Stimulated activated CD4-positive, alpha-beta T cell treated with anti-CD3 and anti-CD28 coated beads, Interleukin-12 subunit alpha, Interleukin-12 subunit beta, amount 100 ng/mL, for 4 hours (primary cell): ENCODE results near the gene SHB.
A peak's percentile ranks its signal among the peaks of the same experiment; 100 is the strongest.
"Not testable (repeated sequence)": the region's sequence is repeated elsewhere in the genome, so short reads cannot be mapped to it uniquely, and the experiment has no call there.

ENCODE experiments used
- DNase-seq: peaks from one replicate; pipeline ENCODE4 v3.0.0-alpha.2; 2020

The SHB gene

DNA sequence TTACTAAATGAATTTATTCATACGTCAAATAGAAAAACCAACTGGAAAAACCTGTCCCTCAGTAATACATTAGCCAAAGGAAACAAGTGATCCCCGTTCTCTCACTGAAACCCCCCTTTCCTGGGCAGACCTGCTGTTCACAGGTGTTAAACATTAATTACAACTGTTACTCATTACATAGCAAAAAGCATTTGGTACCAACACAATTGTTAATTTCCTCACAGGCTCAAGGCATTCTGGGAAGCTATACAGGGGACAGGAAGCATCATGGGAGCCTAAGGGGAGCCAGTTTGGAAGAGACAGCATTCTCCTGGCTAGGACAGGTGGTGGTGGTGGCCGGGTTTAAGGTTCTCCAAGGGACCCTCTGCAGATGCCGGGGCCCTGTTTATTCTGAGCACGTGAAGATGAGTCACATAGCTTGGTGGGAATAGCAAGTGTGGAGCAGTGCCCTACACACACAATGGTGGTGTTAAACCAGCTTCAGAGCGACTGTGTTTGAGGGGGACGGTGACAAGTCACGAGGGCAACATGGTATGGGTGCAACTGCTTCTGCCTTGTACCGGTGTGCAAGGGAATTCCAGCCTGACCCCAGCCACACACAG, 102.5 kb downstream of the SHB start:
- DNase-seq: no peak

- DNase-seq: not testable (repeated sequence)
These were observed 103.2 kb downstream of the SHB start for GRCh38 chr9:37965676-37966345.

GRCh38 chr9:37965116-37965515, 103.9 kb downstream of the SHB start:
- no peak for DNase-seq

DNA sequence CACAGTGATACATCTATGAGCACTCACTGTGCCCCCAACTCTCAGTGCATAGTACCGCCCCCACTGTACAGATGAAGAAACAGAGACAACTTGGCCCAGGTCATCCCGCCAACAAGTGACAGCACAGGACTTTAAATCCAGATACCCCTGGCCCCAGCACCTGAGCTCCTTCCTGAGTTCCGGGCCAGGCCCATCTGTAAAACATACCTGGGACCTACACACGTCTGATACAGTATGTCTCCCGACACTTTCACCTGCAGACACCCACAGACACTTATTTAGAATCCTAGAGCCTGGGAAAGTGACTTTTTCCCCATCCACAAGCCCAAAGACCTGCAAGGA, 104.3 kb downstream of the SHB start:
- DNase-seq: no peak

GRCh38 chr9:37963936-37964739, 104.9 kb downstream of the SHB start:
- DNase-seq: no peak

DNA sequence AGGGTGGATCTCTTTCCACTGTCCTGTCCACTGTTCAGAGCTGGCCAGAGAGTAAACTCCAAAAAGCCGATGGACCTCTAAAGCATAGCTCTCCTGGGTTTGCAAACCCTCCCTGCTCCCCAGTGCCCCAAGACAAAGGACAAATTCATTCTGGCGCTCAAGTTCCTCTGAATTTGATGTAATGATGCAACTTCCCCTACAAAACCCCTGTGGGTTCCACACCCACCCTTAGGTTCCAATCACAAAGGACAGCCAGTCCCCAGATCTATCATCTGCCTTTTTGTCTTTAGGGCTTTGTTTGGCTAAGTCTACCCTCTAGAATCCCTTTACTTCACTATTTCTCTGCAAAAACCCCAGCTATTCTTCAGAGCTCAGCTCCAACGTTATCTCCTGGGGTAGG, 107.7 kb downstream of the SHB start:
- DNase-seq: no peak

DNA sequence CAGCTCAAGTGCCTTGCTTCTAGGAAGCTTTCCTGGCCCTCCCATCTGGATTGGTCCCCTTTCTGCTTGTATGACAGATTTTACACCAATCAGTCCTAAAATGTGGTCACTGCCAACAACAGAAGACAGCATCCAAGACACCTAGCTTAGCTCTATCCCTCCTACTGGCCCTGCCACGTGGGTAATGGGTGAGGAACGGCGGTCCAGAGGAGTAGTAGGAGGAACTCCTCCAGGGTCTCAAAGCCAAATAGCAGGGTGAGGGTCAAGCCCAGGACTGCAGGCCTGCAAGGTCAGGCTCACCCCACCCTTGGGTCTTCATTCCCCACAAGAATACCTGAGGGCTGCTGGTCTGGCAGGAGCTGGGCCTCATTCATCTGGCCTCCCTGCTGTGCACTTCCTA, 108.4 kb downstream of the SHB start:
- DNase-seq: no peak

- no peak for DNase-seq
These were observed 109.1 kb downstream of the SHB start for GRCh38 chr9:37959976-37960375.

GRCh38 chr9:37958154-37958553, 110.9 kb downstream of the SHB start:
- DNase-seq: no peak

GRCh38 chr9:37957664-37957953, 111.4 kb downstream of the SHB start:
- DNase-seq: no peak

DNA sequence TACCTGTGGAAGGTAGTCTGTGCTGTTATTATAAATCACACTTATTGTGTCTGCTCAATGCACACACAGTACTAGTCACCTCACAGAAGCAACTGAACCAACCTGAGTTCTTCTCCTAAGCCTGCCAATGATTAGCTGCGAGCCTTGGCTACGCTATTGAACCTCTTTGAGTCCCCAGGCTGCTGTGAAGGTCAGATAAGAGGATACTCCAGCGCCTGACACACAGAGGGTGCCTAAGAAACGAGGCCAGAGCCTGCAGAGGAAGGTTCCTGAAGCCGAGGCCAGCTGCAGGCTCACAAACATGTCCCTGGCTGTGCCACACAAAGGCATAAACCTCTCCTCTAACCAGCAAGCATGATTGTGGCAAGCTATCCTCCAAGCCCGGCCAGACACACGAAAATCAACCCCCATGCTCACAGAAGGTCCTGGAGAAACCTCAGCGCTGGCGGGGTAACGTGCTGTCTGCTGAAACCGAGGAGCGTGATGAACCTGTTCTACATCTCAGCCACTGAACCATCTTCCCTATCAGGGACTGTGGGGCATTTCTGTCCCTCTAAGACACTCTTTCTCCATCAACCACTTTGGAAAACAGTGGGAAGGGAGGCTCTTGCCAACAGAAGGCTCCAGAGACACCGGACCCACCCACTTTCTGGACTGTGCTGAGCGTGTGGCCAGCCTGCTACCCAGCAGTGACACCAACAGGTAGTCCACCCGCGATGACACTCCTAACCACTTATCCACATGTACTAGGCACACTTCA, 111.9 kb downstream of the SHB start:
- DNase-seq: no peak

DNA sequence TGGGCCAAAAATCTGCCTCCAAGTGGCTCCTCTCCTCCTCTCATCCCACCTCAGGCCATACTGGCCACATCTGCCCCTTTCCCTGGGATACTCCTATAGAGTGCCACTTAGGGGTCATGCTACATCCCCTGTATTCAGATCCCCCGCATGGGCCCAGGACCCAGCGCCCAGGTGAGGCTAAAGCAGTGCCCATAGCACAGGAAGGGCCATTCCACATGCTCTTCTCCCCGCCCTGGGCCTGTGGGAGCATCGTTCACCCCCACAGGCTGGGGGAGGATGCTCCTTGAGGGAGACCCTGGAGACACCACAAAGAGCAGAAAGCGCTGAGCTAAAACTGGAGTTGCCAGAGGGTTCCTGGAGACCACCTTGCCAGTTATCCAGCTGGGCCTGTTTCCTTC, 112.6 kb downstream of the SHB start:
- no peak for DNase-seq

DNA sequence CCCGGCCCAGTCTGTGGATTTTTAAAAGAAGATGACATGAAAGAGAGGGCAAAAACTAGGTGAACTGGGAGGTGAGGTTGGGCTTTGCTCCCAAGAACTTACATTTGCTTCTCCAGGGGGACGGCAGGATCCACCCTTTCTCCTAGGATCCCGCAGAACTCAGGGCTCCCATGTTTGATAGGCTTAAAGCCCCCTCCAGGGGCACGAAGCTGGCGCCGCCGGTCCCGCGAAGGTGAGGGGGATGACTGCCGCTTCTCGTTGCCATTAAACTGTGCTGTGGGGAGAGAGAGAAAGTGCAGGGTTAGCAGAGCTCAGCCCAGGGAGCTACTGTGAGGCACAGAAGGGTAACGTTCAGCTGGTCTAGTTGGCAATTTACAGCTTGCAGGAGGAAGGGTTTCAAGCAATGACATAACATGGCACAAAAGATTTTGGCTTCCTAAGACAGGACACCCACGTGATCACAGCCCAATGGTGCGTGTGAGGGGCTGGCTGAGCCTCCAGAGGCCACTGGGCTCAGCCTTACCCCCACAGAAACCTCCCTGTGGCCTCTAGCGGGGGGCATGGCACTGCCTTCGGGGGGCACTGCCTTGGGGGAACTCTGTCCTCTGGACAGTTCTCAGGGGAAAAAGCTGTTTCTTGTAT, 113.1 kb downstream of the SHB start:
- DNase-seq: no peak

GRCh38 chr9:37954581-37954981, 114.4 kb downstream of the SHB start:
- DNase-seq: no peak

- peak; percentile 4 for DNase-seq
These were observed 115.1 kb downstream of the SHB start for GRCh38 chr9:37953775-37954437.

GRCh38 chr9:37953206-37953774, 115.7 kb downstream of the SHB start:
- DNase-seq: no peak

GRCh38 chr9:37952731-37953130, 116.3 kb downstream of the SHB start:
- DNase-seq: no peak

DNA sequence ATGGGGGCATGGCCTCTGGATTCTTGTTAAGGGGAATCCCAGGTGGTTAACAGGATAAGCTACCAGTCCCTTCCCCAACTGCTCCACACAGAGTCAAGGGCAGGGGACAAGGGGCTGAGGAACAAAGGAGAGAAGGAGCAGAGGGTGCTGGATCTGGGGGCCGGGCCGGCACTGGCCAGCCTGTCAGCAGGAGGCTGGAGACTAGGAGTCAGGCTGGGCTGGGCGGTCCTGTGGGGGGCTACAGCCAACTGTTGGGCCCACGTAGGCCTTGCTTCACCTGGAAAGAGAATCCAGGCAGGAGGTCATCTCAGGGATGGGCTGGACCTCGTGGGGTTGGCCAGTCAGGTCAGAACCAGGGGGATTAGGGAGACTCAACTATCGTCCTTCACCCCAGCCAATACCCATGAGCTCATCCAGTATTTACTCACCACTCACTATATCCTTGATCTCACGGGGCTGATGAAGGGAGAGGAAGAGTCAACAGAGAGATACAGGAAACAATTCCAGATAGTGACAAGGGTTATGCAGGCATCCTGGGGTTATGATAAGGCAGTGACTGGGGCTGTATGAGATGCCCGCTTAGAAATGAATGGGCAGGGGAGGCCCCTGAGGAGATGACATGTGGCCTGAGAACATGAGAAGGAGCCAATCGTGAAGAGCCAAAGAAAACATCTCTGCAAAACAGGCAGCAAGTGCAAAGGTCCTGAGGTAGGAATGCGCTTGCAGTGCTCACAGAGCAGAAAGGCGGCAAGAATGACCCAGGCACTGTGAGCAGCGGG, 117.2 kb downstream of the SHB start:
- no peak for DNase-seq

DNA sequence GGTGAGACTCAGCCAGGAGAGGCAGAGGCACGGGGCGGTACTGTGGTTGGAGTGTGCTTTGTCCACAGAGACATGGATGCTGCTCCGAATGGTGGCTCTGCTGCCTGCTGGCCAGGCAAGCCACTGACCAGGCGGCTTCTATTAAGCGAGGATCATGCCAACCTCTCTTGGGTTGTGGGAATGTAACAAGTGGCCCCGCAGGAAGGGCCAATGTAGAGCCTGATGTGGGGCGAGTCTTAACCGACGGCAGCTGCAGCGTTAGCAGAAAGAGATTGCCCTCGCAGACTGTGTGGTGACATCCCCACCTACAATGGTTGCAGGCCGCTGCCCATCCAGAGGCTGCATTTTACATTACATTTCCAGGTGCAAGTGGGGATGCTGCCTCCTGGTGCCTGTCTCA, 118.5 kb downstream of the SHB start:
- DNase-seq: no peak

DNA sequence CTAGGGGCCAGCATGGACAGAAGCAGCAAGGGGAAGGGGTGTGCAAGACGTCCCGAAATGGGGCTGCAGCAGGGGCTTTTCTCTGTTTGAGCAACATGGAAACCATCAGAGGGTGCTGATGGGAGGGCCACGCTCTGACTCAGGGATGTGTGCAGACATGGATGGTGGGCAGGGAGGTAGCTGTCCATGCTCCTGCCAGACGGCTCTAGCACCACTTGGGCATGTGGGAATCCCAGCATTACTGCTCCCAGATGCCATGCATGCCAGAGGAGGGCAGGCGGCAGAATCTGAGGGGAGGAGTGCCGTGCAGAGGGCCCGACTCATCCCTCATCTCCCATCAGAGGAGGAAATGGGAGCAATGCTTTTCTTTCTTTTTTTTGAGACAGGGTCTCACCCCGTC, 119.5 kb downstream of the SHB start:
- DNase-seq: no peak

DNA sequence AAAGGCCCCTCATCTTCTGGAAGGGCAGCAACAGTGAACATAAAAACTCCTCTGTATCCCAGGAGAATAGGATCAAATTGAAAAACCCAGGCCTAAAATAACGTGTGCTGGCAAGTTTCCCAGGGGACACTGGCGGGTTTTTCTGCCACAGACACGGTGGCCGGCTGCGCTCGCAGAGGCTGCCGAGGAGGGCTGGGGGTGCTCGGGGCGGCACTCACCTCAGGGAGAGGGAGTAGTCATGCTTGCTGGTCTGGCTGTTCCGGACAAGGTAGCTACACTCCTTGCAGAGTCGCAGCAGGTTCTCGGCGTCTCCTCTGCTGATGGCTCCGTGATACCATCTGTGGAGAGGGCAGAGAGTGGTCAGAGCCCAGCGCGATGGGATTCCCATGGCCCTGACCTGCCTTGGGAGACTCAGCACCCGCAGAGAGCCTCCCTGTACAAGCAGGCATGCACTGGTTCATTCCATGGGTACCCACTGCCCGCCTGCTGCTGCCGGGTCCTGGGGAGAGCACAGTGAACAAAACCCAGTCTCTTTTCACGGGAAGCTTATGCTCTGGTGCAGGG, 120.5 kb downstream of the SHB start:
- DNase-seq: no peak
